Umbilical cord (tissue), 2 donors: ENCODE data around the gene DNAJC17. TPM values are rescaled to one million over a fixed set of nuclear protein-coding genes. Genes with fewer than 3 reads are reported as not detected.

Experiments used
- DNase-seq: peaks from one replicate; pipeline ENCODE4 v3.0.0-alpha.2; 2015; ENCODE audit warnings: low spot score
- total RNA-seq: library from RNA; depleted of rRNA; stranded (reverse); fragments of >200 nt; gene quantifications from one replicate; pipeline ENCODE4 v1.2.3, GENCODE V29; 2014; ENCODE audit warnings: low replicate concordance; ENCODE audit not compliant: insufficient read depth

Gene DNAJC17
- 10.4 TPM for total RNA-seq

GRCh38 chr15:40807028-40807887 lies at the start of gene DNAJC17, which contains the start of gene ZFYVE19:
Gene DNAJC17, minus strand, starts transcription at chr15:40807473. Its CDS starts 27 bp downstream, at chr15:40807446.
Gene ZFYVE19, plus strand, starts transcription at chr15:40807089. Its CDS starts 501 bp downstream, at chr15:40807590.
- DNase-seq: peak; percentile 99

- no peak for DNase-seq
These were observed 49.5 kb upstream of the DNAJC17 start for GRCh38 chr15:40856746-40857145.

- no peak for DNase-seq
These were observed 48.5 kb upstream of the DNAJC17 start for GRCh38 chr15:40855706-40856234.

GRCh38 chr15:40854161-40854560 lies 46.9 kb upstream of the DNAJC17 start:
- DNase-seq: no peak

- DNase-seq: no peak
These were observed 46.1 kb upstream of the DNAJC17 start for GRCh38 chr15:40853241-40853890.

- no peak for DNase-seq
These were observed 45.3 kb upstream of the DNAJC17 start for GRCh38 chr15:40852529-40852928.

GRCh38 chr15:40850576-40851112 lies 43.4 kb upstream of the DNAJC17 start:
- no peak for DNase-seq

- peak; percentile 82 for DNase-seq
These were observed 40.1 kb upstream of the DNAJC17 start for GRCh38 chr15:40847223-40847961.

- no peak for DNase-seq
These were observed 39.6 kb upstream of the DNAJC17 start for GRCh38 chr15:40846841-40847222.

GRCh38 chr15:40845511-40846284 lies 38.4 kb upstream of the DNAJC17 start:
- peak; percentile 51 for DNase-seq

GRCh38 chr15:40845036-40845435 lies 37.8 kb upstream of the DNAJC17 start:
- no peak for DNase-seq

GRCh38 chr15:40844696-40845030 lies 37.4 kb upstream of the DNAJC17 start:
- DNase-seq: no peak

GRCh38 chr15:40843885-40844695 lies 36.8 kb upstream of the DNAJC17 start, which contains the start of gene SPINT1:
Gene SPINT1, plus strand, starts transcription at chr15:40844048. Its CDS starts 507 bp downstream, at chr15:40844555.
- DNase-seq: peak; percentile 25

GRCh38 chr15:40843261-40843884 lies 36.1 kb upstream of the DNAJC17 start:
- DNase-seq: no peak

- no peak for DNase-seq
These were observed 34.5 kb upstream of the DNAJC17 start for GRCh38 chr15:40841741-40842140.

- no peak for DNase-seq
These were observed 31.5 kb upstream of the DNAJC17 start for GRCh38 chr15:40838756-40839155.

- no peak for DNase-seq
These were observed 28.7 kb upstream of the DNAJC17 start for GRCh38 chr15:40836020-40836419.

- DNase-seq: no peak
These were observed 25.6 kb upstream of the DNAJC17 start for GRCh38 chr15:40832903-40833302.

- DNase-seq: no peak
These were observed 24.6 kb upstream of the DNAJC17 start for GRCh38 chr15:40831861-40832260.
